Activated CD4-positive, alpha-beta T cell treated with anti-CD3 and anti-CD28 coated beads, Interleukin-2, amount 50 U/mL, for 24 hours (primary cell): Measurements from ENCODE around the gene RAB40C.

ENCODE experiments used
- DNase-seq, 2 donors: peaks; one replicate each; pipeline ENCODE4 v3.0.0-alpha.2; 2020; ENCODE audit warnings: low read depth in 1 of 2, low spot score in 1 of 2

RAB40C gene

GRCh38 chr16:666572-666971 is 76.7 kb downstream of the RAB40C start:
- no peak for DNase-seq

GRCh38 chr16:667113-667779 is 77.4 kb downstream of the RAB40C start:
- DNase-seq = no peak

DNA sequence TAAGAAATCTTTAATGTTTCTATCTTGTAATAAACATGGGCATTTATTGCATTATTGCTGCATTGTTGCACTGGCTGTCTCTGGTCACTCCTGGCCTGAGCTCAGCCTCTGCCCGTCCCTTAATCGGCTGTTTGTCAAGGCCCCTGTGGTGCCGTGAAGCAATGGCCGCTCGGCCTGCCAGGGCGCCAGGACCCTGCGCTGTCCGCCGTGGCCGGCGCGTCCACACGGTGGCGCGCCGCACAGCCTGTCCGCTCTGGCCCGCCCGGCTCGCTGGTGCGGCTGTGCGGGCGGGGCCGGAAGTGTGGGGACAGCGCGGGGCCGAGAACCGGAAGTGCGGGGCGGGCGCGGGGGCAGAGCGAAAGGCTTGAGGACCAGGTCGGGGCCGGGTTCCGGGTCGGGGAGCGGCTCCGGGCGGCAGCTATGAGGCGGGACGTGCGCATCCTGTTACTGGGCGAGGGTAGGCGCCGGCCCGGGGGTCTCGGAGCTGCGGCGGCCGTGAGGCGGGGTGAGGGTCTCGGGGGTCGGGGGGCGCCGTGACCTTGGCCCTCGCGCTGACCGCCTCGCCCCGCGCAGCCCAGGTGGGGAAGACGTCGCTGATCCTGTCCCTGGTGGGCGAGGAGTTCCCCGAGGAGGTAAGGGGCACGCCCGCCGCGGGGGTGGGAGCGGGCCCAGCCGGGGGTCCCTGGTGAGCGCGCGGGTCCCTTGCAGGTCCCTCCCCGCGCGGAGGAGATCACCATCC is 78.1 kb downstream of the RAB40C start, which contains the start of gene RHOT2:
Gene RHOT2, plus strand, starts transcription at position 353 of the 739 bp plus-strand sequence. Its CDS starts 68 bp downstream, at position 421.
- DNase-seq = peak; percentile 85 to 88

- no peak for DNase-seq
These were observed 78.8 kb downstream of the RAB40C start for GRCh38 chr16:668519-669171.

DNA sequence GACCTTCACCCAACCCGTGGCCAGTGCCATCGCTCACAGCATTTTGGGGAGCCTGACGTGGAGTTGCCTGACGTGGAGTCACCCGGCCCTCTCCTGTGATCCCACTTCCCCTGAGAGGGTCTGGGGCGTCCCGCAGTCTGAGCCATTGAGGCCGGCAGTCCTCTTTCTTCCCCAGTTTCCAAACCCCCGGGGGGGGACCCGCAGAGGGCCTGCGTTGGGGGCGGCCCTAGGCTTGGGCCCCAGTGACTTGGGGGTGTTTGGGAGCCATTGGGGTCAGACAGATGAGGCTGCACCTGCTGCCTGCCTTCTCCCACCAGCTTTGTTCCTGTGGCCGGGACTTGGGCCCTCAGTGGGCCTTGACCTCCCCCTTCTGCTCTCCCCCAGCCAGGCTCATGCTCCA is 79.8 kb downstream of the RAB40C start:
- no peak for DNase-seq

DNA sequence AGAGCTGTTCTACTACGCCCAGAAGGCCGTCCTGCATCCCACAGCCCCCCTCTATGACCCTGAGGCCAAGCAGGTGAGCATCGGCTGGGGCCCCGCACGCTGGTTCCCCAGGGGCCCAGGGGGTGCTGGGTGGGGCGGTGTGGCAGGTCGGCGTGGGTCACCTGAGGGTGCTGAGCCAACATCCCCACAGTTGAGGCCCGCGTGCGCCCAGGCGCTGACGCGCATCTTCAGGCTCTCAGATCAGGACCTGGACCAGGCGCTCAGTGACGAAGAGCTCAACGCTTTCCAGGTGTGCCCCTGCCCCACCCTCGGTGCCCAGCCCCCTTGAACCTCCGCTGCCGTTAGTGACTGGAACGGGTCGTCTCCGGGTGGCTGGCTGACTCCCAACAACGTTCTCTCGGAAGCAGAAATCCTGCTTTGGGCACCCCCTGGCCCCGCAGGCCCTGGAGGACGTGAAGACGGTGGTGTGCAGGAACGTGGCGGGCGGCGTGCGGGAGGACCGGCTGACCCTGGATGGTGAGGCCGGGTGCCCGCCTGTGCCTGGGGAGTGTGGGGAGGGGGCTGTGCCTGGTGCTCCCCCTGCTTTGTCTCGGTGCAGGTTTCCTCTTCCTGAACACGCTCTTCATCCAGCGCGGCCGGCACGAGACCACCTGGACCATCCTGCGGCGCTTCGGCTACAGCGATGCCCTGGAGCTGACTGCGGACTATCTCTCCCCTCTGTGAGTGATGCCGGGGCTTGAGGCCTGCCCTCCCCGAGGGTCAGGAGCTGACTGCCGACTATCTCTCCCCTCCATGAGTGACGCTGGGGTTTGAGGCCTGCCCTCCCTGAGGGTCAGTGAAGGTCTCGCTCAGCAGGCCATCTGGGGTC is 80.9 kb downstream of the RAB40C start:
- DNase-seq = no peak

GRCh38 chr16:671353-672131 is 81.7 kb downstream of the RAB40C start:
- no peak for DNase-seq

- DNase-seq = no peak
These were observed 82.5 kb downstream of the RAB40C start for GRCh38 chr16:672371-672770.

GRCh38 chr16:672851-673250 is 83.0 kb downstream of the RAB40C start:
- no peak for DNase-seq

DNA sequence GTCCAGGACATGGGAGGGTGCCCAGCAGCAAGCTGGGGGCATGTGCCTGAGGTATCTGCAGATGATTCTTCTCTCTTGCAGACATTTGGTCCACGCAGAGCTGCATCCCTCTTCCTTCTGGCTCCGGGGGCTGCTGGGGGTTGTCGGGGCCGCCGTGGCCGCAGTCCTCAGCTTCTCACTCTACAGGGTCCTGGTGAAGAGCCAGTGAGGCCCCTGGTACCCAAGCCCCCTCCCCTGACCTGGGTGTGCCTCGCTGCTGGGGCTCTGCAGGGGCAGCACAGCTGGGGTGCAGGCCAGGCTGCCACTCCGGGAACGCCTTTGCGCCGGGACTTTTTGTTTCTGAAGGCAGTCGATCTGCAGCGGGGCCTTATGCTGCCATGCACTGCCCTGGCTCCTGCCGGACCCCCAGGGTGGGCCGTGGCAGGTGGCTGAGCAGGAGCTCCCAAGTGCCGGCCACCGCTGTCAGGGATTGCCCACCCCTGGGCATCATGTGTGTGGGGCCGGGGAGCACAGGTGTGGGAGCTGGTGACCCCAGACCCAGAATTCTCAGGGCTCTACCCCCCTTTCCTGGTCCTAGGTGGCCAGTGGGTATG is 83.6 kb downstream of the RAB40C start:
- DNase-seq = no peak

DNA sequence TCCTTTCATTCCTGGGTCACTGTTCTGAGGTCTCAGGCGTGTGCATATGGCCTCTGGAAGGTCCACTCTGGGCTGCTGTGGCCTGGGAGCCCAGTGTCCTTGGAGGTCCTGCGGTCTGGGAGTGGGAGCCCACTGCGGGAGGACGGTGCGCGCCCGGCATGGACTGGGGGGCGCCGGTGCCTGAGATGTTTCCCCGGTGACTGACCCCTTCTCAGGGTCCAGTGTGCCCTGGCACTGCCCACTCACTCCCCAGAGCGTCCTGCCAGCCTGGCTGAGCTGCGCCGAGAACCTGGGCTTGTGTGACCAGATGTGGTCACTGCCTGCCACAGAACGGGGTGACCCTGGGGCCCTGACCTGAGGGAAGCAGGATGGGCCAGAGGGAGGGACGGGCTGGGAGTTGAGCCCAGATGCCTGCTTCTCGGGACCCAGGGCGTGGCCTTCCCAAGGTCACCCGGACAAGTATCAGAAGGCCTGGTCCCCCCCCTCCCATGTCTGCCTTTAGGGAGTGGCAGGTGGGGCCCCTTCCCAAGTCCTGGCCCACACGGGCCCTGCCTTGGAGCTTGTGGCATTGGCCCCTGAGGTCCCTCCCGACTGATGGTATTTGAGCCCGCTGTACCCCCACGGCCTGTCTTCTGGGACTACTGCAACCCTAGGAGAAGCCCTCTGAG is 84.5 kb downstream of the RAB40C start:
- no peak for DNase-seq

- DNase-seq = no peak
These were observed 85.4 kb downstream of the RAB40C start, which contains the start of gene RHBDL1 for GRCh38 chr16:674968-675883. TSS of gene RHBDL1 (plus strand) at chr16:675671. CDS start at chr16:675791, 120 bp downstream.

DNA sequence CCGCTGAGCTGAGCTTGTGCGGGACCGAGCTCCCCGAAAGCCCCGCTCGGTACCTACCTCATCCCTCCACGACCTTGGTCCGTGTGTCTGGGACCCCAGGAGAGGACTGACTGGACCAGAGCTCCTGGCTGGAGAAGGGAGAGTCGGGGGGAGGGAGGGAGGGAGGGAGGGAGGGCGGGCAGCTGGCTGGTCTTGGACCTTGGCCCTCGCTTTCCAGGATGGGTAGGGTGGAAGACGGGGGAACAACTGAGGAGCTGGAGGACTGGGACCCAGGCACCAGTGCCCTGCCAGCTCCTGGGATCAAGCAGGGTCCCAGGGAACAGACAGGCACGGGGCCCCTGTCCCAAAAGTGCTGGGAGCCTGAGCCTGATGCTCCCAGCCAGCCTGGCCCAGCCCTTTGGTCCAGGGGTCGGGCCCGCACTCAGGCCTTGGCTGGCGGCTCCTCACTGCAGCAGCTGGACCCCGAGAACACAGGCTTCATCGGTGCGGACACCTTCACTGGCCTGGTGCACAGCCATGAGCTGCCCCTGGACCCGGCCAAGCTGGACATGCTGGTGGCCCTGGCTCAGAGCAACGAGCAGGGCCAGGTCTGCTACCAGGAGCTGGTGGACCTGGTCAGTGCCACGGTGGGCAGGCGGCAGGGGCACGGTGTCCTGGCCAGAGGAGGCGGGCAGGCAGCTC is 86.2 kb downstream of the RAB40C start:
- no peak for DNase-seq

- no peak for DNase-seq
These were observed 86.7 kb downstream of the RAB40C start for GRCh38 chr16:676565-676902.

DNA sequence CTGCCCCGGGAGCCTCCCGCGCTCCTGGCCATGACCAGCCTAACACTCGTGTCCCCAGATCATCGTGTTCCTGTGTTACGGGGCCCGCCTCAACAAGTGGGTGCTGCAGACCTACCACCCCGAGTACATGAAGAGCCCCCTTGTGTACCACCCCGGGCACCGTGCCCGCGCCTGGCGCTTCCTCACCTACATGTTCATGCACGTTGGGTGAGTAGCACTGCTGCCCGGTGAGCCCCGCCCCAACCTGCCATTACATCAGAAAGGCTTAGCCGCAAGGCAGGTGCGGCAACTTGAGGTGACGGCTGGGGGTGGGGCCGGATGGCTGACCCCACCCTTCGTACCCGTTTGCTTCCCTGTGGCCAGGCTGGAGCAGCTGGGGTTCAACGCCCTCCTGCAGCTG is 87.0 kb downstream of the RAB40C start:
- no peak for DNase-seq

DNA sequence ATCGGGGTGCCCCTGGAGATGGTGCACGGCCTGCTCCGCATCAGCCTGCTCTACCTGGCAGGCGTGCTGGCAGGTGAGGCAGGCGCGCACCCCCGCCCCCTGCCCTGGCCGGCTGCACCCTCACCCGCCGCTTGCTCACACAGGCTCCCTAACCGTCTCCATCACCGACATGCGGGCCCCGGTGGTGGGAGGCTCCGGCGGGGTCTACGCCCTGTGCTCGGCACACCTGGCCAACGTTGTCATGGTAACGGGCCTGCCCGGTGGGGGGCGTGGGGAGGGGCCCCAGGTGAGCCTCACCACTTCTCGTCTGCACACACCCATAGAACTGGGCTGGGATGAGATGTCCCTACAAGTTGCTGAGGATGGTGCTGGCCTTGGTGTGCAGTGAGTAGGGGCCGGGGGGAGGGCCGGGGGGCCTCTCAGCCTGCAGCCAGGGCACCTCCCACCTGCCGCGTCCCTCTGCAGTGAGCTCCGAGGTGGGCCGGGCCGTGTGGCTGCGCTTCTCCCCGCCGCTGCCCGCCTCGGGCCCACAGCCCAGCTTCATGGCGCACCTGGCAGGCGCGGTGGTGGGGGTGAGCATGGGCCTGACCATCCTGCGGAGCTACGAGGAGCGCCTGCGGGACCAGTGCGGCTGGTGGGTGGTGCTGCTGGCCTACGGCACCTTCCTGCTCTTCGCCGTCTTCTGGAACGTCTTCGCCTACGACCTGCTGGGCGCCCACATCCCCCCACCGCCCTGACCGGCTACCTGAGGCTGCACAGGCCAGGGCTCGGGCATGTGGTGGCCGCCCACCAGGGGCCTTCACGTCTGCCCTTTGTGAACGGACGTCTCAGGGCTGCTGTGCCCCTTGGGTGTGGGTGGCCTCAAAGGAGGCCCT is 87.7 kb downstream of the RAB40C start:
- DNase-seq = no peak
